ENCODE measurements around the gene PFN1. TPM values are rescaled to one million over a fixed set of nuclear protein-coding genes. Genes with fewer than 3 reads are reported as not detected.
A peak's percentile ranks its signal among the peaks of the same experiment; 100 is the strongest.

PFN1 gene
- total RNA-seq, 1 donor from 2014 or later: 509 TPM

GRCh38 chr17:4959261-4959965 lies 11.1 kb upstream of the PFN1 start:
- Mint-ChIP-seq H3K27ac (ENCODE audit: unreplicated experiment) (no peak overlapping the region), H3K4me3 (ENCODE audit: unreplicated experiment) (no peak overlapping the region), H3K9me3 (ENCODE audit: unreplicated experiment) (no peaks in the 10 kb centered on the region), H3K27me3 (ENCODE audit: unreplicated experiment) (no peaks in the 10 kb centered on the region), H3K36me3 (ENCODE audit: unreplicated experiment) (peaks cover 19% of the 10 kb centered on the region), H3K4me1 (ENCODE audit: unreplicated experiment) (no peaks in the 10 kb centered on the region)
- no peak for DNase-seq (ENCODE audit: extremely low spot score, unreplicated experiment)
- TF ChIP-seq, protein P1, sequence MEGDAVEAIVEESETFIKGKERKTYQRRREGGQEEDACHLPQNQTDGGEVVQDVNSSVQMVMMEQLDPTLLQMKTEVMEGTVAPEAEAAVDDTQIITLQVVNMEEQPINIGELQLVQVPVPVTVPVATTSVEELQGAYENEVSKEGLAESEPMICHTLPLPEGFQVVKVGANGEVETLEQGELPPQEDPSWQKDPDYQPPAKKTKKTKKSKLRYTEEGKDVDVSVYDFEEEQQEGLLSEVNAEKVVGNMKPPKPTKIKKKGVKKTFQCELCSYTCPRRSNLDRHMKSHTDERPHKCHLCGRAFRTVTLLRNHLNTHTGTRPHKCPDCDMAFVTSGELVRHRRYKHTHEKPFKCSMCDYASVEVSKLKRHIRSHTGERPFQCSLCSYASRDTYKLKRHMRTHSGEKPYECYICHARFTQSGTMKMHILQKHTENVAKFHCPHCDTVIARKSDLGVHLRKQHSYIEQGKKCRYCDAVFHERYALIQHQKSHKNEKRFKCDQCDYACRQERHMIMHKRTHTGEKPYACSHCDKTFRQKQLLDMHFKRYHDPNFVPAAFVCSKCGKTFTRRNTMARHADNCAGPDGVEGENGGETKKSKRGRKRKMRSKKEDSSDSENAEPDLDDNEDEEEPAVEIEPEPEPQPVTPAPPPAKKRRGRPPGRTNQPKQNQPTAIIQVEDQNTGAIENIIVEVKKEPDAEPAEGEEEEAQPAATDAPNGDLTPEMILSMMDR (IDR thresholded peaks at IDR 0.05): no peak

GRCh38 chr17:4958102-4958501 lies 9.8 kb upstream of the PFN1 start:
- no peak for DNase-seq (ENCODE audit: extremely low spot score, unreplicated experiment)
- no peak overlapping the region for H3K27ac Mint-ChIP-seq (ENCODE audit: unreplicated experiment)
- TF ChIP-seq, protein P1 (IDR thresholded peaks at IDR 0.05): no peak
- no peaks in the 10 kb centered on the region for H3K27me3 Mint-ChIP-seq (ENCODE audit: unreplicated experiment)
- peaks cover 19% of the 10 kb centered on the region for H3K36me3 Mint-ChIP-seq (ENCODE audit: unreplicated experiment)
- no peaks in the 10 kb centered on the region for H3K9me3 Mint-ChIP-seq (ENCODE audit: unreplicated experiment)
- no peak overlapping the region for H3K4me3 Mint-ChIP-seq (ENCODE audit: unreplicated experiment)
- peaks cover 10% of the 10 kb centered on the region for H3K4me1 Mint-ChIP-seq (ENCODE audit: unreplicated experiment)

GRCh38 chr17:4956493-4957061 lies 8.2 kb upstream of the PFN1 start:
- no peak for DNase-seq (ENCODE audit: extremely low spot score, unreplicated experiment)
- no peak overlapping the region for H3K27ac Mint-ChIP-seq (ENCODE audit: unreplicated experiment)

GRCh38 chr17:4955091-4955490 lies 6.8 kb upstream of the PFN1 start:
- TF ChIP-seq, protein P1 (IDR thresholded peaks at IDR 0.05): no peak
- DNase-seq (ENCODE audit: extremely low spot score, unreplicated experiment): no peak
- Mint-ChIP-seq H3K36me3 (ENCODE audit: unreplicated experiment) (peaks cover 11% of the 10 kb centered on the region), H3K27me3 (ENCODE audit: unreplicated experiment) (no peaks in the 10 kb centered on the region), H3K9me3 (ENCODE audit: unreplicated experiment) (no peaks in the 10 kb centered on the region), H3K4me1 (ENCODE audit: unreplicated experiment) (peaks cover 26% of the 10 kb centered on the region), H3K27ac (ENCODE audit: unreplicated experiment) (no peak overlapping the region), H3K4me3 (ENCODE audit: unreplicated experiment) (no peak overlapping the region)

More at GRCh38 chr17:4956493-4957061, 8.2 kb upstream of the PFN1 start:
- Mint-ChIP-seq H3K36me3 (ENCODE audit: unreplicated experiment) (peaks cover 17% of the 10 kb centered on the region), H3K4me1 (ENCODE audit: unreplicated experiment) (peaks cover 13% of the 10 kb centered on the region), H3K4me3 (ENCODE audit: unreplicated experiment) (no peak overlapping the region), H3K27me3 (ENCODE audit: unreplicated experiment) (no peaks in the 10 kb centered on the region), H3K9me3 (ENCODE audit: unreplicated experiment) (no peaks in the 10 kb centered on the region)
- TF ChIP-seq, protein P1 (IDR thresholded peaks at IDR 0.05): no peak

GRCh38 chr17:4953451-4953961 lies 5.2 kb upstream of the PFN1 start:
- no peak for DNase-seq (ENCODE audit: extremely low spot score, unreplicated experiment)
- Mint-ChIP-seq H3K36me3 (ENCODE audit: unreplicated experiment) (no peaks in the 10 kb centered on the region), H3K4me3 (ENCODE audit: unreplicated experiment) (no peak overlapping the region), H3K27ac (ENCODE audit: unreplicated experiment) (peak overlapping the region; percentile 61), H3K27me3 (ENCODE audit: unreplicated experiment) (no peaks in the 10 kb centered on the region), H3K4me1 (ENCODE audit: unreplicated experiment) (peaks cover 28% of the 10 kb centered on the region), H3K9me3 (ENCODE audit: unreplicated experiment) (no peaks in the 10 kb centered on the region)
- TF ChIP-seq, protein P1 (IDR thresholded peaks at IDR 0.05): no peak

Measured in osteocyte (in vitro differentiated cells).